Upper lobe of right lung (tissue), 1 donor: ENCODE data around the gene GPATCH2. TPM values are rescaled to one million over a fixed set of nuclear protein-coding genes. Genes with fewer than 3 reads are reported as not detected.
A peak's percentile ranks its signal among the peaks of the same experiment; 100 is the strongest.

Experiments
- ATAC-seq: fragments of 200-7000 bp; cut with Tn5 transposase; one replicate; pipeline ENCODE4 v1.9.1; 2020; ENCODE audit warnings: mild to moderate bottlenecking, moderate library complexity
- DNase-seq: peaks from one replicate; pipeline ENCODE4 v3.0.0-alpha.2; 2020
- H3K27ac ChIP-seq: fragments of 200-600 bp; one replicate; pipeline ENCODE4 v1.8.0; 2022
- H3K27me3 ChIP-seq: fragments of 200-600 bp; one replicate; pipeline ENCODE4 v1.8.0; 2022; ENCODE audit warnings: mild to moderate bottlenecking
- H3K36me3 ChIP-seq: fragments of 200-600 bp; one replicate; pipeline ENCODE4 v1.8.0; 2022
- H3K4me1 ChIP-seq: fragments of 200-600 bp; one replicate; pipeline ENCODE4 v1.8.0; 2022
- H3K4me3 ChIP-seq: fragments of 200-600 bp; one replicate; pipeline ENCODE4 v1.8.0; 2022; ENCODE audit warnings: mild to moderate bottlenecking
- H3K9me3 ChIP-seq: fragments of 200-600 bp; one replicate; pipeline ENCODE4 v1.8.0; 2022
- CTCF ChIP-seq: fragments of 200-600 bp; IDR thresholded peaks from one replicate; pipeline ENCODE4 v1.8.0; 2022; ENCODE audit warnings: antibody characterized with exemption
- intact Hi-C: fragments of 100-400 bp; cut with DNase I; formaldehyde crosslinking; loops from one replicate; pipeline ENCODE4 v1.11.0; 2022
- long read RNA-seq: library from polyadenylated mRNA; unstranded; transcript quantifications from one replicate; pipeline ENCODE4 v2.0.0, GENCODE V29; 2021
- total RNA-seq: library from RNA; stranded (reverse); fragmentation: NEBNext Ultra II Directional; extraction: Animal tissue kit (Norgen Biotek cat#: 25700); gene quantifications from one replicate; pipeline ENCODE4 v1.2.1, GENCODE V29; 2021
- donor health status: DM: no; HTN: yes; CAD: no; lungs with severe emphysema.

The GPATCH2 gene
- total RNA-seq = 11.3 TPM
- long read RNA-seq, full-length matches to known transcripts = 4 of 7 reads
- long read RNA-seq, partial matches to known transcripts = 0 of 7 reads
- long read RNA-seq, other reads (novel, unspliced or antisense) = 3 of 7 reads

- intact Hi-C loops = no loop called here
Observed at GRCh38 chr1:217630711-217631591, at the start of gene GPATCH2, which contains the start of gene SPATA17. Gene GPATCH2 (minus strand): TSS chr1:217631090. CDS start chr1:217630971, 119 bp downstream. Gene SPATA17 (plus strand): TSS chr1:217631344. CDS start chr1:217631379, 35 bp downstream.

GRCh38 chr1:217674028-217674729 is 43.3 kb upstream of the GPATCH2 start:
- ATAC-seq (no peak), DNase-seq (no peak)
- Histone ChIP-seq H3K36me3 (no peaks in the 10 kb centered on the region), H3K27ac (no peak overlapping the region), H3K9me3 (no peaks in the 10 kb centered on the region), H3K27me3 (no peaks in the 10 kb centered on the region), H3K4me1 (no peaks in the 10 kb centered on the region), H3K4me3 (no peak overlapping the region)
- no peak for TF ChIP-seq CTCF
- intact Hi-C loops = no loop called here

More at GRCh38 chr1:217630711-217631591, at the start of gene GPATCH2, which contains the start of gene SPATA17:
- H3K4me1 ChIP-seq = peaks cover 14% of the 10 kb centered on the region
- H3K4me3 ChIP-seq = peak within 1 kb of the TSS; percentile 80
- no peaks in the 10 kb centered on the region for H3K36me3 ChIP-seq
- H3K27me3 ChIP-seq = no peaks in the 10 kb centered on the region
- ATAC-seq = peak; percentile 96
- peak; percentile 89 for DNase-seq
- peak; percentile 25 for TF ChIP-seq CTCF
- peak within 1 kb of the TSS; percentile 98 for H3K27ac ChIP-seq
- no peaks in the 10 kb centered on the region for H3K9me3 ChIP-seq

- ATAC-seq = peak; percentile 19
- DNase-seq = no peak
- no peak for TF ChIP-seq CTCF
Observed at GRCh38 chr1:217673387-217673786, 42.5 kb upstream of the GPATCH2 start.

GRCh38 chr1:217668351-217668940 is 37.6 kb upstream of the GPATCH2 start:
- Histone ChIP-seq H3K9me3 (no peaks in the 10 kb centered on the region), H3K4me3 (no peak overlapping the region), H3K27me3 (no peaks in the 10 kb centered on the region), H3K27ac (no peak overlapping the region), H3K4me1 (no peaks in the 10 kb centered on the region), H3K36me3 (no peaks in the 10 kb centered on the region)
- TF ChIP-seq CTCF = no peak
- intact Hi-C loops = no loop called here
- DNase-seq (no peak), ATAC-seq (no peak)

More at GRCh38 chr1:217673387-217673786, 42.5 kb upstream of the GPATCH2 start:
- no peaks in the 10 kb centered on the region for H3K9me3 ChIP-seq
- no peak overlapping the region for H3K27ac ChIP-seq
- H3K4me1 ChIP-seq = no peaks in the 10 kb centered on the region
- H3K27me3 ChIP-seq = no peaks in the 10 kb centered on the region
- no peak overlapping the region for H3K4me3 ChIP-seq
- H3K36me3 ChIP-seq = no peaks in the 10 kb centered on the region
- intact Hi-C loops = no loop called here

- Histone ChIP-seq H3K4me1 (no peaks in the 10 kb centered on the region), H3K9me3 (no peaks in the 10 kb centered on the region), H3K36me3 (no peaks in the 10 kb centered on the region), H3K4me3 (no peak overlapping the region), H3K27me3 (no peaks in the 10 kb centered on the region), H3K27ac (no peak overlapping the region)
- no peak for TF ChIP-seq CTCF
- DNase-seq (no peak), ATAC-seq (no peak)
- intact Hi-C loops = no loop called here
Observed at GRCh38 chr1:217661407-217661806, 30.5 kb upstream of the GPATCH2 start.
